GM12875 (cell line): Measurements from ENCODE around the gene GZMH.

Experiments used
- H3K4me3 ChIP-seq: one replicate; pipeline ENCODE4 v1.5.1; 2011; ENCODE audit warnings: low read depth, low read length, control low read depth
- CTCF ChIP-seq: IDR thresholded peaks from 2 replicates; pipeline ENCODE4 v1.5.1; 2011; ENCODE audit warnings: low read depth, mild to moderate bottlenecking, control low read depth, inconsistent platforms, low read length, moderate library complexity, borderline replicate concordance; ENCODE audit not compliant: insufficient read depth

Gene GZMH

GRCh38 chr14:24612196-24612595, 2.7 kb upstream of the GZMH start:
- no peak for TF ChIP-seq CTCF
- no peak overlapping the region for H3K4me3 ChIP-seq

- no peak overlapping the region for H3K4me3 ChIP-seq
- TF ChIP-seq CTCF, result no peak
These were observed 1.6 kb downstream of the GZMH start for GRCh38 chr14:24607635-24608514.

GRCh38 chr14:24607081-24607480, 2.4 kb downstream of the GZMH start:
- TF ChIP-seq CTCF, result no peak
- H3K4me3 ChIP-seq, result no peak overlapping the region

GRCh38 chr14:24606297-24606696, 3.2 kb downstream of the GZMH start:
- H3K4me3 ChIP-seq, result no peak overlapping the region
- TF ChIP-seq CTCF, result no peak

- no peak overlapping the region for H3K4me3 ChIP-seq
- peak; percentile 96 for TF ChIP-seq CTCF
These were observed 3.9 kb downstream of the GZMH start for GRCh38 chr14:24605435-24606190.

- TF ChIP-seq CTCF, result no peak
- no peak overlapping the region for H3K4me3 ChIP-seq
These were observed 12.1 kb downstream of the GZMH start for GRCh38 chr14:24597403-24597802.
